HCT116 (cell line): ENCODE results near the gene MEGF6. TPM values are rescaled to one million over a fixed set of nuclear protein-coding genes. Genes with fewer than 3 reads are reported as not detected.

Experiments used
- ATAC-seq: fragments of 200-7000 bp; cut with Tn5 transposase; 2 replicates; pipeline ENCODE4 v1.9.1; 2020; ENCODE audit warnings: mild to moderate bottlenecking, moderate library complexity
- BruUV-seq: library from RNA; stranded (reverse); fragments of 400-500 nt; replicated peaks from 2 replicates; lab custom pipeline; 2021; lab: Mats Ljungman, UMichigan
- CTCF ChIA-PET: fragments of 300-600 bp; sonication (Branson Sonifier 250); formaldehyde crosslinking; loops from one replicate; lab custom pipeline; 2021; ENCODE audit warnings: antibody characterized with exemption; lab: Charles Lee
- POLR2A ChIA-PET: fragments of 300-600, 350-600 bp; sonication (Branson Sonifier 250); formaldehyde crosslinking; loops from one replicate; lab custom pipeline; 2021; ENCODE audit warnings: antibody characterized with exemption; lab: Charles Lee
- RAD21 ChIA-PET, 2 experiments: fragments of 300-600 bp; sonication (Branson Sonifier 250); formaldehyde crosslinking; loops; one replicate each; lab custom pipeline; 2023; ENCODE audit warnings: low total read pairs in 2 of 2; ENCODE audit not compliant: uncharacterized antibody in 2 of 2, unreplicated experiment in 2 of 2, low non-redundant PET in 1 of 2; lab: Charles Lee
- DNase-seq: peaks from one replicate; pipeline ENCODE4 v3.0.0-alpha.2; 2010; ENCODE audit warnings: low read depth, low spot score
- H2AFZ ChIP-seq: fragments of 200-600 bp; shearing (Covaris generic), sonication (generic); 2 replicates; pipeline ENCODE4 v1.6.1; 2017; ENCODE audit warnings: low read depth, mixed run types, mixed read lengths, antibody characterized with exemption, low read length; ENCODE audit not compliant: poor library complexity, severe bottlenecking
- H3K27ac ChIP-seq: 2 replicates; pipeline ENCODE4 v1.5.1; 2012; ENCODE audit warnings: low read depth, low read length
- H3K27me3 ChIP-seq: fragments of 200-600 bp; sonication (generic); 2 replicates; pipeline ENCODE4 v1.6.1; 2016; ENCODE audit warnings: mixed run types, low read length, mixed read lengths; ENCODE audit not compliant: insufficient read depth
- H3K36me3 ChIP-seq, 2 experiments: fragments of 200-500 bp in 1 of 2; fragments of 200-600 bp in 1 of 2; sonication (Bioruptor generic) in 1 of 2; sonication (generic) in 1 of 2; 2 replicates each; pipeline versions ENCODE4 v1.5.1 to v1.6.1; 2014 to 2016; ENCODE audit warnings: low read length in 2 of 2, inconsistent platforms in 1 of 2, mixed read lengths in 1 of 2, mixed run types in 1 of 2; ENCODE audit not compliant: insufficient read depth in 2 of 2, control insufficient read depth in 1 of 2
- H3K4me1 ChIP-seq, 2 experiments: fragments of 200-600 bp in 1 of 2; sonication (generic) in 1 of 2; 2 replicates each; pipeline versions ENCODE4 v1.5.1 to v1.6.1; 2012 to 2017; ENCODE audit warnings: low read length in 2 of 2, inconsistent platforms in 1 of 2, mild to moderate bottlenecking in 1 of 2, mixed read lengths in 1 of 2, mixed run types in 1 of 2, moderate library complexity in 1 of 2; ENCODE audit not compliant: insufficient read depth in 2 of 2, control insufficient read depth in 1 of 2
- H3K4me2 ChIP-seq: fragments of 200-600 bp; sonication (generic); 2 replicates; pipeline ENCODE4 v1.6.1; 2017; ENCODE audit warnings: mixed run types, low read length, mixed read lengths
- H3K4me3 ChIP-seq, 2 experiments: fragments of 200-600 bp in 1 of 2; sonication (generic) in 1 of 2; replicated peaks in 1 of 2; 2 replicates each; pipeline ENCODE4 v1.5.1; 2011 to 2016; ENCODE audit warnings: low read length in 2 of 2, control low read depth in 1 of 2, low read depth in 1 of 2, mild to moderate bottlenecking in 1 of 2, mixed read lengths in 1 of 2, mixed run types in 1 of 2
- H3K79me2 ChIP-seq: fragments of 200-600 bp; sonication (generic); 2 replicates; pipeline ENCODE4 v1.6.1; 2017; ENCODE audit warnings: mild to moderate bottlenecking, mixed run types, low read length, moderate library complexity, mixed read lengths; ENCODE audit not compliant: insufficient read depth
- H3K9ac ChIP-seq: fragments of 200-600 bp; sonication (generic); 2 replicates; pipeline ENCODE4 v1.6.1; 2016; ENCODE audit warnings: low read length, mixed read lengths
- H3K9me2 ChIP-seq: fragments of 200-600 bp; sonication (generic), shearing (Covaris generic); 2 replicates; pipeline ENCODE4 v1.6.1; 2017; ENCODE audit warnings: mixed run types, mild to moderate bottlenecking, moderate library complexity; ENCODE audit not compliant: insufficient read depth
- H3K9me3 ChIP-seq, 2 experiments: fragments of 200-500 bp in 1 of 2; fragments of 200-600 bp in 1 of 2; sonication (Bioruptor generic) in 1 of 2; sonication (generic) in 1 of 2; 2 replicates each; pipeline ENCODE4 v1.6.1; 2014 to 2017; ENCODE audit warnings: low read length in 2 of 2, mixed read lengths in 2 of 2, inconsistent platforms in 1 of 2, low read depth in 1 of 2, mild to moderate bottlenecking in 1 of 2, mixed run types in 1 of 2, moderate library complexity in 1 of 2; ENCODE audit not compliant: control insufficient read depth in 1 of 2, insufficient read depth in 1 of 2
- H4K20me1 ChIP-seq: fragments of 200-600 bp; sonication (generic), shearing (Covaris generic); 2 replicates; pipeline ENCODE4 v1.6.1; 2017; ENCODE audit warnings: mixed run types, mild to moderate bottlenecking, moderate library complexity; ENCODE audit not compliant: insufficient read depth
- FOSL1 ChIP-seq: IDR thresholded peaks from 2 replicates; pipeline ENCODE4 v1.6.1; 2012; ENCODE audit warnings: low read depth
- SIN3A ChIP-seq: IDR thresholded peaks from 2 replicates; pipeline ENCODE4 v1.6.1; 2012; ENCODE audit warnings: low read depth
- ZFX ChIP-seq: fragments of 450-650 bp; IDR thresholded peaks from 2 replicates; pipeline ENCODE4 v1.6.1; 2017
- intact Hi-C: fragments of 100-400 bp; cut with micrococcal nuclease; formaldehyde crosslinking; loops from 2 replicates; pipeline ENCODE4 v1.10.0; 2022
- total RNA-seq: library from RNA; stranded (reverse); gene quantifications from one replicate; pipeline ENCODE4 v1.2.1, GENCODE V29; 2021; ENCODE audit not compliant: unreplicated experiment
- TF ChIP-seq, protein P1 (sequence below), 3 experiments: fragments of 200-600 bp in 1 of 3; sonication (generic) in 1 of 3; IDR thresholded peaks in 2 of 3; conservative IDR thresholded peaks in 1 of 3; 2 replicates each; pipeline ENCODE4 v1.5.1; 2012 to 2017; ENCODE audit warnings: low read depth in 2 of 3, low read length in 2 of 3, antibody characterized with exemption in 1 of 3, borderline replicate concordance in 1 of 3, control low read depth in 1 of 3, mild to moderate bottlenecking in 1 of 3, mixed read lengths in 1 of 3, mixed run types in 1 of 3, moderate library complexity in 1 of 3; ENCODE audit not compliant: insufficient read depth in 1 of 3
- TF ChIP-seq, protein P2 (sequence below): IDR thresholded peaks from 2 replicates; pipeline ENCODE4 v1.6.1; 2012

MEGF6 gene
- total RNA-seq, 1 experiment from 2014 or later, result 47.6 TPM

DNA sequence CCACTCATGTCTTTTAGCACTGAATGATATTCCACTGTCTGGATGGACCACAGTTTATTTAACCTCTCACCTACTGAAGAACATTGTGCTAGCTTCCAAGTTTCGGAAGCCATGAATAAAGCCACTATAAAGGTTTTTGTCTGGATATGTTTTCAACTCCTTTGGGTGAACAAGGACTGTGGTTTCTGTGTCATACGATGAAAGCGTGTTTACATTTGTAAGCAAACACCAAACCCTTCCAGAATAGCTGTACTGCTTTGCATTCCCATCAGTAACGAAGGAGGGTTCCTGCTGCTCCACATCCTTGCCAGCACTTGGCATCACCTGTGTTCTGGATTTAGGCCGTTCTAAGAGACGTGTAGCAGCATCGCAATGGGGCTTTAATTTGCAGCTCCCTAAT, 167.5 kb downstream of the MEGF6 start:
- Histone ChIP-seq H3K4me3 (no peak overlapping the region), H3K9me3 (no peaks in the 10 kb centered on the region), H3K79me2 (no peaks in the 10 kb centered on the region), H2AFZ (no peak overlapping the region), H3K9ac (no peak overlapping the region), H3K4me1 (no peaks in the 10 kb centered on the region), H3K9me2 (no peaks in the 10 kb centered on the region)
- intact Hi-C loops, result no loop called here
- CTCF ChIA-PET, result no interaction called here
- TF ChIP-seq, protein P1, sequence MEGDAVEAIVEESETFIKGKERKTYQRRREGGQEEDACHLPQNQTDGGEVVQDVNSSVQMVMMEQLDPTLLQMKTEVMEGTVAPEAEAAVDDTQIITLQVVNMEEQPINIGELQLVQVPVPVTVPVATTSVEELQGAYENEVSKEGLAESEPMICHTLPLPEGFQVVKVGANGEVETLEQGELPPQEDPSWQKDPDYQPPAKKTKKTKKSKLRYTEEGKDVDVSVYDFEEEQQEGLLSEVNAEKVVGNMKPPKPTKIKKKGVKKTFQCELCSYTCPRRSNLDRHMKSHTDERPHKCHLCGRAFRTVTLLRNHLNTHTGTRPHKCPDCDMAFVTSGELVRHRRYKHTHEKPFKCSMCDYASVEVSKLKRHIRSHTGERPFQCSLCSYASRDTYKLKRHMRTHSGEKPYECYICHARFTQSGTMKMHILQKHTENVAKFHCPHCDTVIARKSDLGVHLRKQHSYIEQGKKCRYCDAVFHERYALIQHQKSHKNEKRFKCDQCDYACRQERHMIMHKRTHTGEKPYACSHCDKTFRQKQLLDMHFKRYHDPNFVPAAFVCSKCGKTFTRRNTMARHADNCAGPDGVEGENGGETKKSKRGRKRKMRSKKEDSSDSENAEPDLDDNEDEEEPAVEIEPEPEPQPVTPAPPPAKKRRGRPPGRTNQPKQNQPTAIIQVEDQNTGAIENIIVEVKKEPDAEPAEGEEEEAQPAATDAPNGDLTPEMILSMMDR (IDR thresholded peaks at IDR 0.05 in 2 of 3, conservative IDR thresholded peaks at IDR 0.05 in 1 of 3; ENCODE audit: borderline replicate concordance in 1 of 3, insufficient read depth in 1 of 3, low read depth in 2 of 3, low read length in 2 of 3), result no peak
- no peak for TF ChIP-seq FOSL1
- TF ChIP-seq SIN3A, result no peak
- TF ChIP-seq, protein P2, sequence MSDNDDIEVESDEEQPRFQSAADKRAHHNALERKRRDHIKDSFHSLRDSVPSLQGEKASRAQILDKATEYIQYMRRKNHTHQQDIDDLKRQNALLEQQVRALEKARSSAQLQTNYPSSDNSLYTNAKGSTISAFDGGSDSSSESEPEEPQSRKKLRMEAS, result no peak
- TF ChIP-seq, all 23 proteins: peak for 0
- Histone ChIP-seq H3K27me3 (peaks cover 5% of the 10 kb centered on the region; the same call in 1 of the 2 replicates), H3K4me2 (no peak overlapping the region), H3K36me3 (no peaks in the 10 kb centered on the region), H3K27ac (no peak overlapping the region), H4K20me1 (no peaks in the 10 kb centered on the region)
- BruUV-seq, result no TSS peak
- ChIA-PET RAD21 (no interaction called here), POLR2A (no interaction called here)
- no peak for DNase-seq
- ATAC-seq, result no peak

DNA sequence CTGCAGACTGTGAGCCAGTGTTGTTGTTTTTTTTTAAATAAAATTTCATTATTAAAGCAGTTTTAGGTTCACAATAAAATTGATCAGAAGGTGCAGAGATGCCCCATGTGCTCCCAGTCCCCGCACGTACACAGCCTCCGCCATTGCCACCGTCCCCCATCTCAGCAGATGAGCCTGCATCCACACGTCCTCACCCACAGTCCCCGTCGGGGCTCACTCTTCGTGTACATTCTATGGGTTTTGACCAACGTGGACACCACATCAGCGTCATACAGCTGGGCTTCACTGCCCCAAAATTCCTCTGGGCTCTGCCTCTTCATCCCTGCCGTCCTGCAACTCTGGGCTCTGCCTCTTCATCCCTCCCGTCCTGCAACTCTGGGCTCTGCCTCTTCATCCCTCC, 168.4 kb downstream of the MEGF6 start:
- Histone ChIP-seq H2AFZ (no peak overlapping the region), H3K9me2 (no peaks in the 10 kb centered on the region), H4K20me1 (no peaks in the 10 kb centered on the region), H3K4me2 (no peak overlapping the region), H3K27ac (no peak overlapping the region), H3K9ac (no peak overlapping the region), H3K27me3 (peaks cover 5% of the 10 kb centered on the region; the same call in 1 of the 2 replicates), H3K36me3 (no peaks in the 10 kb centered on the region), H3K4me1 (no peaks in the 10 kb centered on the region), H3K79me2 (no peaks in the 10 kb centered on the region), H3K9me3 (no peaks in the 10 kb centered on the region), H3K4me3 (no peak overlapping the region)
- POLR2A ChIA-PET, result no interaction called here
- no peak for TF ChIP-seq ZFX
- DNase-seq (no peak), ATAC-seq (no peak)
- RAD21 ChIA-PET, result no interaction called here
- CTCF ChIA-PET, result interaction anchor here (1.4 kb wide), 1 partner anchor 10 kb away, joined by 4 read pairs; no protein-coding TSS in a partner anchor
- BruUV-seq, result no TSS peak
- intact Hi-C loops, result no loop called here
